Activated T-helper 1 cell treated with anti-CD3 and anti-CD28 coated beads, Interleukin-2, amount 50 U/mL, for 16 hours (primary cell): Measurements from ENCODE around the gene HOXC11.

ENCODE experiments used
- DNase-seq, 2 donors: peaks; one replicate each; pipeline ENCODE4 v3.0.0-alpha.2; 2020; ENCODE audit warnings: low read depth in 1 of 2, low spot score in 1 of 2

HOXC11 gene

GRCh38 chr12:53973236-53974042 is 513 bp downstream of the HOXC11 start:
- no peak for DNase-seq

- no peak for DNase-seq
Observed at GRCh38 chr12:53974084-53975063, 1.4 kb downstream of the HOXC11 start, which contains the start of gene HOTAIR. HOTAIR (minus strand) TSS chr12:53974954.

GRCh38 chr12:53975064-53975471 is 2.1 kb downstream of the HOXC11 start:
- no peak for DNase-seq

GRCh38 chr12:53975479-53976152 is 2.7 kb downstream of the HOXC11 start:
- DNase-seq: no peak

GRCh38 chr12:53976172-53976822 is 3.4 kb downstream of the HOXC11 start:
- DNase-seq: no peak

GRCh38 chr12:53976823-53977595 is 4.1 kb downstream of the HOXC11 start:
- no peak for DNase-seq

- DNase-seq: no peak
Observed at GRCh38 chr12:53977596-53978445, 4.9 kb downstream of the HOXC11 start.

- no peak for DNase-seq
Observed at GRCh38 chr12:53978477-53979356, 5.8 kb downstream of the HOXC11 start.

GRCh38 chr12:53980104-53980801 is 7.3 kb downstream of the HOXC11 start:
- no peak for DNase-seq

GRCh38 chr12:53980802-53981496 is 8.0 kb downstream of the HOXC11 start:
- no peak for DNase-seq

GRCh38 chr12:53981634-53982565 is 9.0 kb downstream of the HOXC11 start:
- no peak for DNase-seq

- no peak for DNase-seq
Observed at GRCh38 chr12:53982648-53983567, 10.0 kb downstream of the HOXC11 start.

GRCh38 chr12:53983568-53983949 is 10.6 kb downstream of the HOXC11 start:
- no peak for DNase-seq

- no peak for DNase-seq
Observed at GRCh38 chr12:53983950-53984572, 11.1 kb downstream of the HOXC11 start.
